ENCODE measurements around the gene CHTF18. TPM values are rescaled to one million over a fixed set of nuclear protein-coding genes. Genes with fewer than 3 reads are reported as not detected.

CHTF18 gene
- total and polyA plus RNA-seq, 2 experiments from 2014 or later: 9.7 to 18.1 TPM

DNA sequence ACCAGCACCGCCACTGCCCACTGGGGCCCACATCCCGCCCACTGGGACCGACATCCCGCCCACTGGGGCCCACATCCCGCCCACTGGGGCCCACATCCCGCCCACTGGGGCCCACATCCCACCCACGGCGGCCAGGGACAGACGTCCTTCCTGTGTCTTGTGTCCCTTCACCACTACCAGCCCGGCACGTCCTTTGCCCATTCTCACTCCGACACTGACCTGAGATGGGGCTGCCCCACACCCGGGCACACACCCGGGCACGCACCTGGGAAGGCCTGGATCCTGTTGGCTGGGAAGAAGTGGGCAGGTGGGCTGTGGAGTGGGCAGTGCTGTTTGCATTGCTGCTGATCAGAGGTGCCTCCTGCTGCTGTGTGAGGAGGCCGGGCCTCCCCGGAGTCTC, 40.5 kb downstream of the CHTF18 start:
- Histone ChIP-seq H3K4me1 (ENCODE audit: insufficient read depth) (peaks cover 7% of the 10 kb centered on the region), H4K20me1 (ENCODE audit: insufficient read depth, poor library complexity, severe bottlenecking) (no peaks in the 10 kb centered on the region), H3K36me3 (replicated peaks; ENCODE audit: insufficient read depth, low read depth) (no peaks in the 10 kb centered on the region), H3K4me3 (no peak overlapping the region), H3K9me3 (ENCODE audit: low read depth) (no peaks in the 10 kb centered on the region), H3K27ac (no peak overlapping the region), H3K27me3 (no peaks in the 10 kb centered on the region), H3K4me2 (no peak overlapping the region), H2AFZ (no peak overlapping the region), H3K79me2 (no peaks in the 10 kb centered on the region), H3K9me2 (replicated peaks; ENCODE audit: insufficient read depth) (no peaks in the 10 kb centered on the region)
- 95% methylated on average over 11 of the region's 17 CpGs for WGBS (ENCODE audit: low lambda C conversion rate, missing lambda C conversion rate)
- DNase-seq (ENCODE audit: low spot score): no peak
- TF ChIP-seq CTCF (IDR thresholded peaks at IDR 0.05; ENCODE audit: poor library complexity): no peak
- TF ChIP-seq EZH2phosphoT487 (IDR thresholded peaks at IDR 0.05; ENCODE audit: low read depth, severe bottlenecking, unreplicated experiment): no peak
- TF ChIP-seq EZH2 (IDR thresholded peaks at IDR 0.05; ENCODE audit: borderline replicate concordance): no peak

- H3K4me2 ChIP-seq: no peak overlapping the region
- H3K36me3 ChIP-seq (replicated peaks; ENCODE audit: insufficient read depth, low read depth): no peaks in the 10 kb centered on the region
- H3K4me1 ChIP-seq (ENCODE audit: insufficient read depth): peaks cover 2% of the 10 kb centered on the region
- H3K27ac ChIP-seq: no peak overlapping the region
- no peaks in the 10 kb centered on the region for H3K9me3 ChIP-seq (ENCODE audit: low read depth)
- H3K27me3 ChIP-seq: no peaks in the 10 kb centered on the region
- H3K79me2 ChIP-seq: no peaks in the 10 kb centered on the region
- no peak overlapping the region for H2AFZ ChIP-seq
- WGBS (ENCODE audit: low lambda C conversion rate, missing lambda C conversion rate): 92% methylated on average over 43 of the region's 43 CpGs
- DNase-seq (ENCODE audit: low spot score): no peak
- TF ChIP-seq EZH2 (IDR thresholded peaks at IDR 0.05; ENCODE audit: borderline replicate concordance) (no peak), CTCF (IDR thresholded peaks at IDR 0.05; ENCODE audit: poor library complexity) (no peak), EZH2phosphoT487 (IDR thresholded peaks at IDR 0.05; ENCODE audit: low read depth, severe bottlenecking, unreplicated experiment) (no peak)
- H4K20me1 ChIP-seq (ENCODE audit: insufficient read depth, poor library complexity, severe bottlenecking): no peaks in the 10 kb centered on the region
- no peaks in the 10 kb centered on the region for H3K9me2 ChIP-seq (replicated peaks; ENCODE audit: insufficient read depth)
- H3K4me3 ChIP-seq: no peak overlapping the region
These were observed 41.9 kb downstream of the CHTF18 start for GRCh38 chr16:830107-830870.

DNA sequence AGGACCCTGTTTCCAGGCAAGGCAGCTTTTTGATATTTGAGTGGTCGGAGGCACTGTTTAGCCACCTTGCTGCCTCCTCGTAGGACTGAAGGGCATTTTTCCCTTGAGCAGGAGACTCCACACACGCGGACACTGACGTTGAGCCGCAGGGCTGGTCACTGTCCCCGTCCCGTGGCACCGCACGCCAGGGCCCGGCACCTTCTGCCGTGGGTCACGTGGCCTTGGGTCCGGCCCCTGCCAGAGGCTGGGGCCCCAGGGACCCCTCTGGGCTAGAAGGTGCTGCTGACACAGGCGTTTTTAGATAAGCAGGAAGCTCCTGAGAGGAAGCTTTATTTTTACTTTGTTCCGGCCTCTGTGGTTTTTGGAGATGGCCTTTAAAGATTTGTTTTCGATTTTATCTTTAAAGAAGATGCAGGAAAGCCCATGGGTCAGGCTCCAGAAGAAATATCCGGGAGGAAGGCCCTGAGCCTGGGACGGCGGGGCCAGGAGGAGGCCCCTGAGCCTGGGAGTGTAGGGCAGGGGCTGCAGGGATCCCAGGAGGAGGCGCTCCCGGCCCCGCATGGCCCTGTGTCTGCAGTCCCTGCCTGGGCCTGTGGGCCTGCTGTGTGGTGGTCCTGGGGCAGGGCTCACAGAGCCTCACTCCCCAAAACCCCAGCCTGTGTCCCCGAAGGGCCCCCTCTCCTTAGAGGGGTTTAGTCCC, 42.6 kb downstream of the CHTF18 start:
- H3K9me2 ChIP-seq (replicated peaks; ENCODE audit: insufficient read depth): no peaks in the 10 kb centered on the region
- WGBS (ENCODE audit: low lambda C conversion rate, missing lambda C conversion rate): 87% methylated on average over 24 of the region's 24 CpGs
- no peak overlapping the region for H3K27ac ChIP-seq
- H3K4me2 ChIP-seq: no peak overlapping the region
- H3K4me3 ChIP-seq: no peak overlapping the region
- no peaks in the 10 kb centered on the region for H3K27me3 ChIP-seq
- no peak overlapping the region for H2AFZ ChIP-seq
- H3K36me3 ChIP-seq (replicated peaks; ENCODE audit: insufficient read depth, low read depth): no peaks in the 10 kb centered on the region
- no peaks in the 10 kb centered on the region for H4K20me1 ChIP-seq (ENCODE audit: insufficient read depth, poor library complexity, severe bottlenecking)
- no peaks in the 10 kb centered on the region for H3K4me1 ChIP-seq (ENCODE audit: insufficient read depth)
- no peak for DNase-seq (ENCODE audit: low spot score)
- no peaks in the 10 kb centered on the region for H3K79me2 ChIP-seq
- TF ChIP-seq EZH2 (IDR thresholded peaks at IDR 0.05; ENCODE audit: borderline replicate concordance): no peak
- no peak for TF ChIP-seq EZH2phosphoT487 (IDR thresholded peaks at IDR 0.05; ENCODE audit: low read depth, severe bottlenecking, unreplicated experiment)
- no peak for TF ChIP-seq CTCF (IDR thresholded peaks at IDR 0.05; ENCODE audit: poor library complexity)
- no peaks in the 10 kb centered on the region for H3K9me3 ChIP-seq (ENCODE audit: low read depth)
